ENCODE data around the gene EIF3K.

EIF3K gene

DNA sequence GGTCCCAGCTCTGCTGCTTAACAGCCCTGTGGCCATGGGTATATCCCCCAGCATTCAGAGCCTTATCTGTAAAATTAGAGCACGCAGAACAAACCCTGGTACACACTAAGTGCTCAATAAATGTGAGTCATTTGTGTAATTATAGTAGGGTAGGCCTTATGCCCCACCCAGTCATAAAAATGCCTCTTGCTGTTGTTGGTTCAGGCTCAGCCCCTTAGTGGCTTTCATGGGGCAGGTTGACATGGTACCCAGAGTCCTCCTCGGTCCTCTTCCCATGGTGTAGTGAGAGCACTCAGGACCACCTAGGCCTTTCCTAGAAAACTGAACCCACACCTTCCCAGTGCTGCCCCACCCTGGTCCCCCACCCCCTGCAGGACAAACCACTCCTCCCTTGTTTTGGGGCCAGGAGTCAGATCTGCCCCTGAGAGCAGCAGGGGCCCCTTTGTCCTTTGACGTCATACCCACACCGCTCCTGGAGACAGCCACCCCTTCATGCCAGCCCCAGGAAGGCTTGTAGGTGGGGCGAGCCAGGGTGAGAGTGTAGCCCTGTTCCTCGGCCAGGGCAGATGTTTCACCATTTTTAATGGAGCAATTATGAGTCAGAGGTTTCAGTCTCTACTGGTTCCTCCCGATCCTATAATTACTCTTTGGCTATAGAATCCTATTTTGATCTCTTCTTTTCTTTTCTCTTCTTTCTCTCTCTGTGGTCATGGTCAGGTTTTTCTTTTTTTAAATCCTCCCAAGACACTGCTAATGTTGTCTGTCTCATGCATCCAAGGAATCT lies 65.3 kb downstream of the EIF3K start:
- peak overlapping the region; percentile 30 for H3K4me2 ChIP-seq (ENCODE audit: low read length)
- H4K12ac ChIP-seq (ENCODE audit: low read depth, low read length): peak overlapping the region; percentile 84
- H3K36me3 ChIP-seq (ENCODE audit: control insufficient read depth in 1 of 2, insufficient read depth in 2 of 2, low read length in 2 of 2): peaks cover 9 to 11% of the 10 kb centered on the region in 2 experiments
- H3K9ac ChIP-seq (ENCODE audit: low read length): peak overlapping the region; percentile 79
- no peak overlapping the region for H3K4me3 ChIP-seq (ENCODE audit: low read depth, low read length)
- peak overlapping the region; percentile 83 for H2BK120ac ChIP-seq (ENCODE audit: insufficient read depth, low read length, poor library complexity)
- H2AFZ ChIP-seq (ENCODE audit: insufficient read depth, low read length, poor library complexity): peak overlapping the region; percentile 71
- no peaks in the 10 kb centered on the region for H3K9me3 ChIP-seq (ENCODE audit: insufficient read depth, low read depth, low read length)
- H2BK5ac ChIP-seq (ENCODE audit: low read depth, low read length, poor library complexity): peak overlapping the region; percentile 98
- H2AK5ac ChIP-seq (ENCODE audit: low read length): peak overlapping the region; percentile 95
- H4K91ac ChIP-seq (ENCODE audit: low read depth, low read length): peak overlapping the region; percentile 86
- peak; percentile 73 to 87 for DNase-seq
- no peak overlapping the region for H3K23ac ChIP-seq (ENCODE audit: low read length)
- H3K4me1 ChIP-seq (ENCODE audit: control insufficient read depth in 1 of 2, insufficient read depth in 2 of 2, low read length in 2 of 2): peaks cover 55 to 63% of the 10 kb centered on the region in 2 experiments
- H3K4ac ChIP-seq (ENCODE audit: low read depth, low read length): peak overlapping the region; percentile 51
- peak overlapping the region; percentile 90 for H4K8ac ChIP-seq (ENCODE audit: low read depth, low read length)
- no peaks in the 10 kb centered on the region for H3K27me3 ChIP-seq (ENCODE audit: insufficient read depth, low read length)
- peak overlapping the region; percentile 94 for H3K14ac ChIP-seq (ENCODE audit: low read length)
- H2BK12ac ChIP-seq (ENCODE audit: low read length): peak overlapping the region; percentile 89
- peak overlapping the region; percentile 77 for H3K18ac ChIP-seq (ENCODE audit: low read length)
- peaks cover 64% of the 10 kb centered on the region for H3K79me1 ChIP-seq (ENCODE audit: low read length)
- peak overlapping the region; percentile 100 for H3K27ac ChIP-seq (ENCODE audit: low read depth, low read length)
- no CpG with 5 or more reads among the region's 7 CpGs for WGBS (ENCODE audit: extremely low coverage, insufficient coverage, insufficient read length)
- peaks cover 41% of the 10 kb centered on the region for H3K79me2 ChIP-seq (ENCODE audit: control insufficient read depth, insufficient read depth, low read length, poor library complexity)

DNA sequence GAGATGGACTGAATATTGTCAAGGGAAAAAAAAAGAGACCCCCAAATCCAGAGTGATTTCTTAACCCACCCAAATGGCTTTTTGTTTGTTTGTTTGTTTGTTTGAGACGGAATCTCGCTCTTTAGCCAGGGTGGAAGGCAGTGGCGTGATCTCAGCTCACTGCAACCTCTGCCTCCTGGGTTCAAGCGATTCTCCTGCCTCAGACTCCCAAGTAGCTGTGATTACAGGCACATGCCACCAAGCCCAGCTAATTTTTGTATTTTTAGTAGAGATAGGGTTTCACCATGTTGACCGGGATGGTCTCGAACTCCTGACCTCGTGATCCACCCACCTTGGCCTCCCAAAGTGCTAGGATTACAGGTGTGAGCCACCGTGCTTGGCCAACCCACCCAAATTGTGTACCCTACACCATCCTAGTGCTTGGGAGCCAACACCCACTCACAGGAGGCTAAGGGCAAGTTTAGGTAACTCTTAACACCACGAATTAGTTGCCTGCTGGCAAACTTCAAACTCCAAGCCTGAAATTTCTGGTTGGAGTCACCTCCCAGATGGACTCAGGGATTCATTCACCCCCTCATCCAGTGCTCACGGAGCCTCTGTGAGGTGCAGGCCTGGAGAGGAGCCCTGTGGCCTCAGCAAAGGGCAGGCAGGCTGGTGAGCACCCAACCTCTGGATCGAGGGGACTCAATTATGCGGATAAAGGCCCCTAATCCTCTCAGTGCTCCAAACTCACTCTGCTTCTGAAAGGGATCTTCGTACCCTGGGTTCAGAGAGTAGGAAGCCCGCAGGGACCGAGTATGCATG lies 66.1 kb downstream of the EIF3K start:
- H2BK12ac ChIP-seq (ENCODE audit: low read length): peak overlapping the region; percentile 71
- peaks cover 65% of the 10 kb centered on the region for H3K79me1 ChIP-seq (ENCODE audit: low read length)
- peak overlapping the region; percentile 96 for H2BK120ac ChIP-seq (ENCODE audit: insufficient read depth, low read length, poor library complexity)
- H3K9me3 ChIP-seq (ENCODE audit: insufficient read depth, low read depth, low read length): no peaks in the 10 kb centered on the region
- H4K12ac ChIP-seq (ENCODE audit: low read depth, low read length): peak overlapping the region; percentile 49
- peak overlapping the region; percentile 71 for H3K4ac ChIP-seq (ENCODE audit: low read depth, low read length)
- H3K4me2 ChIP-seq (ENCODE audit: low read length): peak overlapping the region; percentile 25
- peak overlapping the region; percentile 100 for H3K27ac ChIP-seq (ENCODE audit: low read depth, low read length)
- peak overlapping the region; percentile 97 for H2BK5ac ChIP-seq (ENCODE audit: low read depth, low read length, poor library complexity)
- no peaks in the 10 kb centered on the region for H3K27me3 ChIP-seq (ENCODE audit: insufficient read depth, low read length)
- peak overlapping the region; percentile 25 for H3K9ac ChIP-seq (ENCODE audit: low read length)
- WGBS (ENCODE audit: extremely low coverage, insufficient coverage, insufficient read length): no CpG with 5 or more reads among the region's 15 CpGs
- H3K79me2 ChIP-seq (ENCODE audit: control insufficient read depth, insufficient read depth, low read length, poor library complexity): peaks cover 43% of the 10 kb centered on the region
- H2AK5ac ChIP-seq (ENCODE audit: low read length): peak overlapping the region; percentile 90
- no peak overlapping the region for H3K23ac ChIP-seq (ENCODE audit: low read length)
- H4K91ac ChIP-seq (ENCODE audit: low read depth, low read length): peak overlapping the region; percentile 96
- DNase-seq: no peak
- H3K36me3 ChIP-seq (ENCODE audit: control insufficient read depth in 1 of 2, insufficient read depth in 2 of 2, low read length in 2 of 2): peaks cover 7 to 10% of the 10 kb centered on the region in 2 experiments
- H3K14ac ChIP-seq (ENCODE audit: low read length): peak overlapping the region; percentile 96
- no peak overlapping the region for H3K4me3 ChIP-seq (ENCODE audit: low read depth, low read length)
- peak overlapping the region; percentile 47 for H2AFZ ChIP-seq (ENCODE audit: insufficient read depth, low read length, poor library complexity)
- H3K18ac ChIP-seq (ENCODE audit: low read length): peak overlapping the region; percentile 91
- H3K4me1 ChIP-seq (ENCODE audit: control insufficient read depth in 1 of 2, insufficient read depth in 2 of 2, low read length in 2 of 2): peaks cover 60 to 63% of the 10 kb centered on the region in 2 experiments
- peak overlapping the region; percentile 86 for H4K8ac ChIP-seq (ENCODE audit: low read depth, low read length)

DNA sequence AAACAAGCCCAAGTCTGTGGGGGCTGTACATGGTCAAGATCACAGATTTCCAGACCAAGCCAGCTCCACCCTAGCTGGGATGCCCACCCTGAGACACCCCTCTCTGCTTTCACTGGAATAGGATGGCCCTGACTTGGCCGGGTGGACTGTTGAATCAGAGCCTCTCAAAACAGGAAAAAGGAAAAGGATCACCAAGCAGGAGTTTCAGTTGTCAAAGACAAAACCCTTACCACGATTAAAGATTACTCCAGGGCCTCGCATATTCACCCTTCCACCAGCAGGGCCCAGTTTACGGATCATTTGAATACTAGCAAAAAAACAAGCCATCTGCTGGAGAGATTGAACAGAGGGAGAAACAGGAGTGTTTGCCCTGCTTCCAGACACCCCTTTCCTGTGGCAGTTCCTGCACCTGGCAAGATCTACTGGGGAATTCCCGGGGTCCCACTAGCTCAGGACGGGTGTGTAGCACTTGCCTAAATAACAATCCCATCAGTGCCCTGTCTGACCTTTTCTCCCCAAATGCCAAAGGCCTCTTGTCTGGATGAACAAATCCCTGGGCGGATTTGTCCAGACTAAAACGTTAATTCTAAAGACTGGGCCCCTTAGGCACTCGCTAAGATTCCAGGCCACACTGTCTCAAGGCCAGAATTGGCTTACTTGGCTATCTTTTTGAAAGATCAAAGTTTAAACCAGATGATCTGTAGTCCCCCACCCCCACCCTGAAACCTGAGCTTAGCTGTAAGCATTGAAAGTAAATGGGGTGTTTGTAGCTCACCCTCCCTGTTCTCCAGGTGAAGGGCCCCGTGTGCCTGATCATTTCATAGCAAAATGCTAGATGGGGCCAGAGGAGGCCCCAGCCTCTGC lies 66.9 kb downstream of the EIF3K start:
- Histone ChIP-seq H3K79me1 (ENCODE audit: low read length) (peaks cover 67% of the 10 kb centered on the region), H2BK120ac (ENCODE audit: insufficient read depth, low read length, poor library complexity) (peak overlapping the region; percentile 100), H3K9ac (ENCODE audit: low read length) (peak overlapping the region; percentile 25), H3K23ac (ENCODE audit: low read length) (no peak overlapping the region), H3K4me2 (ENCODE audit: low read length) (peak overlapping the region; percentile 52), H3K9me3 (ENCODE audit: insufficient read depth, low read depth, low read length) (no peaks in the 10 kb centered on the region), H3K27me3 (ENCODE audit: insufficient read depth, low read length) (no peaks in the 10 kb centered on the region), H4K12ac (ENCODE audit: low read depth, low read length) (peak overlapping the region; percentile 49), H2BK5ac (ENCODE audit: low read depth, low read length, poor library complexity) (peak overlapping the region; percentile 100), H3K14ac (ENCODE audit: low read length) (peak overlapping the region; percentile 98), H3K36me3 (ENCODE audit: control insufficient read depth in 1 of 2, insufficient read depth in 2 of 2, low read length in 2 of 2) (peaks cover 8 to 14% of the 10 kb centered on the region in 2 experiments), H4K91ac (ENCODE audit: low read depth, low read length) (peak overlapping the region; percentile 100), H3K27ac (ENCODE audit: low read depth, low read length) (peak overlapping the region; percentile 100), H3K4ac (ENCODE audit: low read depth, low read length) (peak overlapping the region; percentile 95), H3K18ac (ENCODE audit: low read length) (peak overlapping the region; percentile 97), H3K4me3 (ENCODE audit: low read depth, low read length) (no peak overlapping the region), H3K4me1 (ENCODE audit: control insufficient read depth in 1 of 2, insufficient read depth in 2 of 2, low read length in 2 of 2) (peaks cover 64 to 66% of the 10 kb centered on the region in 2 experiments), H2AFZ (ENCODE audit: insufficient read depth, low read length, poor library complexity) (peak overlapping the region; percentile 71), H2AK5ac (ENCODE audit: low read length) (peak overlapping the region; percentile 90), H4K8ac (ENCODE audit: low read depth, low read length) (peak overlapping the region; percentile 96), H3K79me2 (ENCODE audit: control insufficient read depth, insufficient read depth, low read length, poor library complexity) (peaks cover 46% of the 10 kb centered on the region), H2BK12ac (ENCODE audit: low read length) (peak overlapping the region; percentile 97)
- DNase-seq: peak in 1 of 2 donors; percentile 58
- WGBS (ENCODE audit: extremely low coverage, insufficient coverage, insufficient read length): no CpG with 5 or more reads among the region's 10 CpGs

DNA sequence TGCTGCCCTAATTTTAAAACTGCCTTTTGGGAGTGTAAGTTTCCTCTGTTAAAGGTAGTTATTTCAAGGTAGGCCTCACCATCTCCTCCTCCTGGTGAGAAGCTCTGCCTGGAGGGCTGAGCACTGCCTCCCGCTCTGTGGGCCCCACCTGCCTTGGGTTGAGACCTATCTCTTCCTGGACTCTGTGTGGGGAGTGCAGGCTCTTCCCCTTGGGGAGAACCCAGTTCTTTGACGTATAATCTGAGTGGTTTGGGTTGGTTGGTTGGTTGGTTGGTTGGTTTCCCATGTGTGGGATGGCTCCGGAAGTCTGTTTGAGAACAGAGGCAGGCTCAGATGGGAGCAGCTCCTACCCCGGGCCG lies 67.5 kb downstream of the EIF3K start:
- peak overlapping the region; percentile 100 for H2BK5ac ChIP-seq (ENCODE audit: low read depth, low read length, poor library complexity)
- H3K4me3 ChIP-seq (ENCODE audit: low read depth, low read length): no peak overlapping the region
- H2BK12ac ChIP-seq (ENCODE audit: low read length): peak overlapping the region; percentile 97
- peak overlapping the region; percentile 71 for H2AFZ ChIP-seq (ENCODE audit: insufficient read depth, low read length, poor library complexity)
- peaks cover 63% of the 10 kb centered on the region in 2 experiments for H3K4me1 ChIP-seq (ENCODE audit: control insufficient read depth in 1 of 2, insufficient read depth in 2 of 2, low read length in 2 of 2)
- peak overlapping the region; percentile 98 for H3K14ac ChIP-seq (ENCODE audit: low read length)
- peak overlapping the region; percentile 98 for H2AK5ac ChIP-seq (ENCODE audit: low read length)
- peaks cover 8 to 13% of the 10 kb centered on the region in 2 experiments for H3K36me3 ChIP-seq (ENCODE audit: control insufficient read depth in 1 of 2, insufficient read depth in 2 of 2, low read length in 2 of 2)
- H3K79me2 ChIP-seq (ENCODE audit: control insufficient read depth, insufficient read depth, low read length, poor library complexity): peaks cover 46% of the 10 kb centered on the region
- no CpG with 5 or more reads among the region's 5 CpGs for WGBS (ENCODE audit: extremely low coverage, insufficient coverage, insufficient read length)
- H2BK120ac ChIP-seq (ENCODE audit: insufficient read depth, low read length, poor library complexity): peak overlapping the region; percentile 100
- H3K9ac ChIP-seq (ENCODE audit: low read length): peak overlapping the region; percentile 0
- no peak for DNase-seq
- H3K27me3 ChIP-seq (ENCODE audit: insufficient read depth, low read length): no peaks in the 10 kb centered on the region
- H3K18ac ChIP-seq (ENCODE audit: low read length): peak overlapping the region; percentile 97
- H4K12ac ChIP-seq (ENCODE audit: low read depth, low read length): peak overlapping the region; percentile 63
- H3K4ac ChIP-seq (ENCODE audit: low read depth, low read length): peak overlapping the region; percentile 95
- H3K9me3 ChIP-seq (ENCODE audit: insufficient read depth, low read depth, low read length): no peaks in the 10 kb centered on the region
- peak overlapping the region; percentile 100 for H4K91ac ChIP-seq (ENCODE audit: low read depth, low read length)
- H3K79me1 ChIP-seq (ENCODE audit: low read length): peaks cover 64% of the 10 kb centered on the region
- H4K8ac ChIP-seq (ENCODE audit: low read depth, low read length): peak overlapping the region; percentile 96
- H3K27ac ChIP-seq (ENCODE audit: low read depth, low read length): peak overlapping the region; percentile 100
- peak overlapping the region; percentile 48 for H3K23ac ChIP-seq (ENCODE audit: low read length)
- peak overlapping the region; percentile 52 for H3K4me2 ChIP-seq (ENCODE audit: low read length)

Data from trophoblast cell (in vitro differentiated cells and primary cell).